ENCODE measurements around the gene CCNF. TPM values are rescaled to one million over a fixed set of nuclear protein-coding genes. Genes with fewer than 3 reads are reported as not detected.

Gene CCNF
- total RNA-seq, 2 experiments from 2014 or later = 43.5 TPM

DNA sequence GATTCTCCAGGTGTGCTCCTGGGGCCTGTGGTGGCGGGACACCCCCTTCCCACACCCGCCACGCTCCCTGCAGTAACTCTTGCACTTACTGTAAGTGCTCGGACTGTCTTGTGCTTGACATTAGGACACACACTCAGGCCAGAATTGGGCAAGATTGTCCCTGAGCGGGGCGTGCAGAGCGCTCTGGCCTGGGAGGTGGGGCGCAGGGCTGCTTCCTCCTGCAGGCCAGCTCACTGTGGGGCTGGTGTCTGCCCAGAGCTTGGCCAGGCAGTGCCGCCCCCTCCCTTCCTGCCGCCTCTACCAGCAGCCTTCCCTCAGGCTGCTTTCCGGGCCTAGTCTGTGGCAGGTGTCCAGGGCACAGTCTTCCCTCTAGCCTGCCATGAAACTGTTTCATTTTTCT lies 78.4 kb downstream of the CCNF start:
- no peak overlapping the region for H3K27ac Mint-ChIP-seq
- no peaks in the 10 kb centered on the region for H3K36me3 Mint-ChIP-seq (ENCODE audit: low read depth)
- ATAC-seq (no peak), DNase-seq (no peak)
- ChIA-PET CTCF (no interaction called here), POLR2A (no interaction called here)
- TF ChIP-seq, protein P1, sequence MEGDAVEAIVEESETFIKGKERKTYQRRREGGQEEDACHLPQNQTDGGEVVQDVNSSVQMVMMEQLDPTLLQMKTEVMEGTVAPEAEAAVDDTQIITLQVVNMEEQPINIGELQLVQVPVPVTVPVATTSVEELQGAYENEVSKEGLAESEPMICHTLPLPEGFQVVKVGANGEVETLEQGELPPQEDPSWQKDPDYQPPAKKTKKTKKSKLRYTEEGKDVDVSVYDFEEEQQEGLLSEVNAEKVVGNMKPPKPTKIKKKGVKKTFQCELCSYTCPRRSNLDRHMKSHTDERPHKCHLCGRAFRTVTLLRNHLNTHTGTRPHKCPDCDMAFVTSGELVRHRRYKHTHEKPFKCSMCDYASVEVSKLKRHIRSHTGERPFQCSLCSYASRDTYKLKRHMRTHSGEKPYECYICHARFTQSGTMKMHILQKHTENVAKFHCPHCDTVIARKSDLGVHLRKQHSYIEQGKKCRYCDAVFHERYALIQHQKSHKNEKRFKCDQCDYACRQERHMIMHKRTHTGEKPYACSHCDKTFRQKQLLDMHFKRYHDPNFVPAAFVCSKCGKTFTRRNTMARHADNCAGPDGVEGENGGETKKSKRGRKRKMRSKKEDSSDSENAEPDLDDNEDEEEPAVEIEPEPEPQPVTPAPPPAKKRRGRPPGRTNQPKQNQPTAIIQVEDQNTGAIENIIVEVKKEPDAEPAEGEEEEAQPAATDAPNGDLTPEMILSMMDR (IDR thresholded peaks at IDR 0.05) = no peak
- no peaks in the 10 kb centered on the region for H3K27me3 Mint-ChIP-seq
- intact Hi-C loops (cut with micrococcal nuclease) = loop anchor here (10.0 kb wide), 1 partner anchor 73 kb away; no protein-coding TSS in a partner anchor
- no peaks in the 10 kb centered on the region for H3K9me3 Mint-ChIP-seq
- H3K4me1 Mint-ChIP-seq (ENCODE audit: low read depth) = peaks cover 3% of the 10 kb centered on the region
- no peak overlapping the region for H3K4me3 Mint-ChIP-seq

Small RNA genes lying within 50 kb of the gene (microRNA-seq; reads per million reads assigned to microRNA genes)
- not detected for gene MIR6767 (ENCODE audit: borderline microRNAs expressed, borderline replicate concordance)
- 1.2 reads per million for gene MIR6768 (ENCODE audit: borderline microRNAs expressed, borderline replicate concordance)

Other genes starting within 250 kb of the CCNF start
- 1 to 10 TPM; 4.4 to 7.2 TPM for gene CASKIN1, start 232.8 kb upstream of the CCNF start, total RNA-seq
- 10 to 100 TPM; 70.0 to 70.7 TPM for gene MLST8, start 224.0 kb upstream of the CCNF start, total RNA-seq
- gene BRICD5, start 218.6 kb upstream of the CCNF start, total RNA-seq = 1 to 10 TPM; 6.6 to 6.9 TPM
- gene PGP, start 214.6 kb upstream of the CCNF start, total RNA-seq = 10 to 100 TPM; 19.8 to 20.1 TPM
- gene E4F1, start 205.9 kb upstream of the CCNF start, total RNA-seq = 10 to 100 TPM; 19.4 to 21.1 TPM
- gene DNASE1L2, start 193.0 kb upstream of the CCNF start, total RNA-seq = under 1 TPM; 0.32 to 0.51 TPM
- gene ECI1, start 177.9 kb upstream of the CCNF start, total RNA-seq = 10 to 100 TPM; 37.4 to 40.5 TPM
- 100 to 1,000 TPM; 334 to 358 TPM for gene RNPS1, start 161.3 kb upstream of the CCNF start, total RNA-seq
- gene ABCA3, start 88.7 kb upstream of the CCNF start, total RNA-seq = 1 to 10 TPM; 2.9 to 3.6 TPM
- gene TEDC2, start 30.7 kb downstream of the CCNF start, total RNA-seq = 10 to 100 TPM; 23.2 to 30.7 TPM
- gene NTN3, start 41.9 kb downstream of the CCNF start, total RNA-seq = not detected
- gene TBC1D24, start 45.7 kb downstream of the CCNF start, total RNA-seq = 10 to 100 TPM; 16.6 to 16.7 TPM
- gene ATP6V0C, start 84.5 kb downstream of the CCNF start, total RNA-seq = 10 to 100 TPM; 85.9 to 88.6 TPM
- 10 to 100 TPM; 28.2 to 29.0 TPM for gene AMDHD2, start 90.9 kb downstream of the CCNF start, total RNA-seq
- not detected for gene CEMP1, start 102.0 kb downstream of the CCNF start, total RNA-seq
- gene PDPK1, start 108.6 kb downstream of the CCNF start, total RNA-seq = 10 to 100 TPM; 32.4 to 33.9 TPM

All from activated CD8-positive, alpha-beta T cell treated with anti-CD3 and anti-CD28 coated beads for 36 hours (primary cell).